Measurements from ENCODE around the gene LRP1.

The LRP1 gene

DNA sequence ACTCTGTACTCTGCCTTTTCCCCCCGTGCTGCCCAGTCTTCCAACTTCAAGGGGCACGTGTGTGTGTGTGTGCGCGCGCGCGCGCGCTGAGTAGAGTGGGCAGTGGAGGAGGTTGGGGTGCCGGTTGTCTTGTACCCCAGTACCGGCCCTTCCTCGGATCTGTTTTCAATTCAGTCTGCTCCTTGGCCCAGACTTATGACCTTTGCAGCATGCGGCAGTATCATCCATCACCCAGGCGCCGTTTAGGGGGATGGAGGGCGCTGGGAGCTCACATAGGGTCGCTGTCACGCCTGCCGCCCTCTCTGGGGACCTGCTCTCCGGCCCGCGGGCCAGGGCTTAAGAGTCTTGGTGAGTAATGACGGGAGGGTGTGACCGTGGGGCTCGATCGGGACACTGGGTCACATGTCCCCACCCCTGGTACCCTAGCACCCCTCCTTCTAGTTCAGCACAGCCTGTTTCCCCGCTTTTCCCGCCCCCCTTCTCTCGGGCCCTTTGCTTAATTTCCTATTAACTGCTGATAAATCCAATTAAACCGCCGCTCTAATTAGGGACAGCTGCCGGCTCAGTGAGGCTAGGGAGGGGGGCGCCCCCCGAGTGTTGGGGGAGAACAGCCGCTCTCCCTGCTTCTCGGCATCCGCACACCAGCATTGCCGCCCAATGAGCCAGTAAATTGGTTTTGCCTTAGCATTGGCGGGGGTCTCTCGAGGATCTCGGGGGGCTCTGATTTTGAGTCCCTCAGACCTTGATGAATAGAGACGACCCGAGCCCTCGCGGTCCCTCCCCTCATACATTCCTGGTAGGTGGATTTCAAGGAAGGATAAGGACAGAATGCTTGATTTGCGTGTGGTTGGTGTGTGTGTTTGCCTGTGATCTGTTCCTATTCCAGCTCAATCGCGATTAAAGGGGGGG, 113.4 kb downstream of the LRP1 start:
- TF ChIP-seq, protein P1, sequence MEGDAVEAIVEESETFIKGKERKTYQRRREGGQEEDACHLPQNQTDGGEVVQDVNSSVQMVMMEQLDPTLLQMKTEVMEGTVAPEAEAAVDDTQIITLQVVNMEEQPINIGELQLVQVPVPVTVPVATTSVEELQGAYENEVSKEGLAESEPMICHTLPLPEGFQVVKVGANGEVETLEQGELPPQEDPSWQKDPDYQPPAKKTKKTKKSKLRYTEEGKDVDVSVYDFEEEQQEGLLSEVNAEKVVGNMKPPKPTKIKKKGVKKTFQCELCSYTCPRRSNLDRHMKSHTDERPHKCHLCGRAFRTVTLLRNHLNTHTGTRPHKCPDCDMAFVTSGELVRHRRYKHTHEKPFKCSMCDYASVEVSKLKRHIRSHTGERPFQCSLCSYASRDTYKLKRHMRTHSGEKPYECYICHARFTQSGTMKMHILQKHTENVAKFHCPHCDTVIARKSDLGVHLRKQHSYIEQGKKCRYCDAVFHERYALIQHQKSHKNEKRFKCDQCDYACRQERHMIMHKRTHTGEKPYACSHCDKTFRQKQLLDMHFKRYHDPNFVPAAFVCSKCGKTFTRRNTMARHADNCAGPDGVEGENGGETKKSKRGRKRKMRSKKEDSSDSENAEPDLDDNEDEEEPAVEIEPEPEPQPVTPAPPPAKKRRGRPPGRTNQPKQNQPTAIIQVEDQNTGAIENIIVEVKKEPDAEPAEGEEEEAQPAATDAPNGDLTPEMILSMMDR (IDR thresholded peaks at IDR 0.05): no peak
- H3K27ac ChIP-seq: no peak overlapping the region
- no peak overlapping the region for H3K4me3 ChIP-seq
- peak; percentile 69 for DNase-seq (ENCODE audit: low spot score)

- Histone ChIP-seq H3K4me3 (peak overlapping the region; percentile 59), H3K27ac (no peak overlapping the region)
- TF ChIP-seq, protein P1 (IDR thresholded peaks at IDR 0.05): no peak
- DNase-seq (ENCODE audit: low spot score): peak; percentile 72
Observed at GRCh38 chr12:57242329-57242690, 114.0 kb downstream of the LRP1 start.

GRCh38 chr12:57242691-57243454, 114.6 kb downstream of the LRP1 start:
- no peak overlapping the region for H3K27ac ChIP-seq
- peak; percentile 74 for DNase-seq (ENCODE audit: low spot score)
- TF ChIP-seq, protein P1 (IDR thresholded peaks at IDR 0.05): peak; percentile 27
- H3K4me3 ChIP-seq: peak overlapping the region; percentile 59

DNA sequence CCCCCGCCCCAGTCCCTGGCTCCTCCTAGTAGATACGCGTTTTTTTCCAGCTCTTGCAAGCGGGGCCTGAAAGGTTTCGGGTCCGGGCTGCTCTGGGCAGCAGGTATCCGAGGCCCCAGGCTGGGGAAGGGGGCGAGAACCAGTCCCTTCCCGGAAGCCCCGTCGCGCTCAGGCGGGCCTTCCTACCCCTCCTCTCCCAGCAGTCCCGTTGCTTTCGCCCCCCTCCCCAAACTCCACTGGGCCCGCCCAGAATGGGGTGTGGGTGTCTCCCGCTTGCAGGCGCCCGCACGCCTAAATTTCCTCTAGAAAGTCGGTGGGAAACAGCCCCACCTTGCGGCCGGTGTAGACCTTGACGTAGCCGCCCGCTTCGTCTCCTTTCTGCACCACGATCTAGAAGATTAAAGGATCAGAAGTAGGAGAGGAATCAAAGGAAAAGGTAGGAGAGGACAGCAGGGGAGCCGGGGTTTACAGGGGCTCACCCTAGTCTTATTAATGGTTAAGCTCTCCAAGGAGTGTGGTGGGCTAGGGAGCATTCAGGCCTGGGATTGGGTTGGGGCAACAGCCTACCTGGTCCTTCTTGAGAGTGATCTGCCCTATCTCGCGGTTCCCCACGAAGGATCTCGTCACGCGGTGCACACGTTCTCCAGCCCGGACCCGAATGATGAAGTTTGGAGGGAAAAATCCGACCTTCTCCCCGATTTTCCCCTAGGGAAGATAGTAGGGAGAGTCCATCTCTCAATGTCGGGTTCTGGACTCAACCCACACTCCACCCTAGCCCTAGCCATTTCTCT, 115.4 kb downstream of the LRP1 start:
- no peak overlapping the region for H3K27ac ChIP-seq
- peak overlapping the region; percentile 59 for H3K4me3 ChIP-seq
- TF ChIP-seq, protein P1 (IDR thresholded peaks at IDR 0.05): peak; percentile 58
- peak; percentile 77 for DNase-seq (ENCODE audit: low spot score)

GRCh38 chr12:57244312-57244696, 116.0 kb downstream of the LRP1 start:
- Histone ChIP-seq H3K27ac (no peak overlapping the region), H3K4me3 (no peak overlapping the region)
- DNase-seq (ENCODE audit: low spot score): peak; percentile 71
- TF ChIP-seq, protein P1 (IDR thresholded peaks at IDR 0.05): no peak

DNA sequence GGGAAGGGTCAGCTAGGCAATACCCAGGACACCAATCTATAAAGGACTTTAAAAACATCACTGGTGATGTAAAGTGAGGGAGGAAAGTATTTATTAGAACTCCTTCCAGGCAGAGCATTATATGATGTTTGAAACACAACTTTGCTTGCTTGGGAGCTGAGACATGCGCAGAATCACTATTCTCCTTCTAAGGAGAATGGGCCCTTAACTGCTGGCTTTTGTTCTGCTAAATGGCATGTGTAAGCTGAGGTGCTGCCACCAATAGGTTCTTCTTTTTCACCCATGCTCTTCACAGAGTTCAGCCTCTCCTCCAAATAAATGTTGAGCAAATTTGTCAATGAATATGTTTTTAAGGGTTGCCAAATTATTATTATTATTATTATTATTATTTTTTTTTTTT, 118.8 kb downstream of the LRP1 start:
- TF ChIP-seq, protein P1 (IDR thresholded peaks at IDR 0.05): no peak
- no peak for DNase-seq (ENCODE audit: low spot score)
- Histone ChIP-seq H3K4me3 (no peak overlapping the region), H3K27ac (no peak overlapping the region)

Data from coronary artery (tissue), 2 donors.